Frontal cortex (tissue), 4 donors: ENCODE results near the gene KLHL40. TPM values are rescaled to one million over a fixed set of nuclear protein-coding genes. Genes with fewer than 3 reads are reported as not detected.
A peak's percentile ranks its signal among the peaks of the same experiment; 100 is the strongest.

Experiments
- DNase-seq, 2 donors: peaks; one replicate each; pipeline ENCODE4 v3.0.0; 2012; ENCODE audit warnings: low spot score in 2 of 2
- FAIRE-seq: peaks from 2 replicates; lab custom pipeline; 2012; peaks lifted over from hg19 to GRCh38; lab: Jason Lieb, UNC
- total RNA-seq: library from RNA; depleted of rRNA; stranded (reverse); fragments of >200 nt; gene quantifications from one replicate; pipeline ENCODE4 v1.2.3, GENCODE V29; 2014
- donor health status: control.
- donor health status: control.
- donor health status: control.

KLHL40 gene, protein sequence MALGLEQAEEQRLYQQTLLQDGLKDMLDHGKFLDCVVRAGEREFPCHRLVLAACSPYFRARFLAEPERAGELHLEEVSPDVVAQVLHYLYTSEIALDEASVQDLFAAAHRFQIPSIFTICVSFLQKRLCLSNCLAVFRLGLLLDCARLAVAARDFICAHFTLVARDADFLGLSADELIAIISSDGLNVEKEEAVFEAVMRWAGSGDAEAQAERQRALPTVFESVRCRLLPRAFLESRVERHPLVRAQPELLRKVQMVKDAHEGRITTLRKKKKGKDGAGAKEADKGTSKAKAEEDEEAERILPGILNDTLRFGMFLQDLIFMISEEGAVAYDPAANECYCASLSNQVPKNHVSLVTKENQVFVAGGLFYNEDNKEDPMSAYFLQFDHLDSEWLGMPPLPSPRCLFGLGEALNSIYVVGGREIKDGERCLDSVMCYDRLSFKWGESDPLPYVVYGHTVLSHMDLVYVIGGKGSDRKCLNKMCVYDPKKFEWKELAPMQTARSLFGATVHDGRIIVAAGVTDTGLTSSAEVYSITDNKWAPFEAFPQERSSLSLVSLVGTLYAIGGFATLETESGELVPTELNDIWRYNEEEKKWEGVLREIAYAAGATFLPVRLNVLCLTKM
- total RNA-seq: 0.41 TPM

GRCh38 chr3:42685363-42685881 is at the start of gene KLHL40:
Gene KLHL40, plus strand, starts transcription at chr3:42685537. Its CDS starts 82 bp downstream, at chr3:42685619.
- DNase-seq: no peak
- FAIRE-seq: no peak

DNA sequence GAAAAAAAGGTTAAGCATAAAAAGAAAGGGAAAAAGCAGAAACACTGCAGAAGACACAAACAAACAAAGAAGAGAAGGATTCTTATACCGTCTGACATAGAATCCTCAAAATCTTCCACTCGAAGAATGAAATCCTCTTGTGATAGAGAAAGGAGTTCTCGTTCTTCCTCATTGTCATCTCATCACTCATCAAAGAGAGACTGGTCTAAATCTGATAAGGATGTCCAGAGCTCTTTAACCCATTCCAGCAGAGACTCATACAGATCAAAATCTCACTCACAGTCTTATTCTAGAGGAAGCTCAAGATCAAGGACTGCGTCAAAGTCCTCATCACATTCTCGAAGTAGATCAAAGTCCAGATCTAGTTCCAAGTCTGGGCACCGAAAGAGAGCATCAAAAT is 48.3 kb upstream of the KLHL40 start:
- FAIRE-seq (no peak), DNase-seq (no peak)

GRCh38 chr3:42638339-42638842 is 46.9 kb upstream of the KLHL40 start:
- DNase-seq (no peak), FAIRE-seq (no peak)

DNA sequence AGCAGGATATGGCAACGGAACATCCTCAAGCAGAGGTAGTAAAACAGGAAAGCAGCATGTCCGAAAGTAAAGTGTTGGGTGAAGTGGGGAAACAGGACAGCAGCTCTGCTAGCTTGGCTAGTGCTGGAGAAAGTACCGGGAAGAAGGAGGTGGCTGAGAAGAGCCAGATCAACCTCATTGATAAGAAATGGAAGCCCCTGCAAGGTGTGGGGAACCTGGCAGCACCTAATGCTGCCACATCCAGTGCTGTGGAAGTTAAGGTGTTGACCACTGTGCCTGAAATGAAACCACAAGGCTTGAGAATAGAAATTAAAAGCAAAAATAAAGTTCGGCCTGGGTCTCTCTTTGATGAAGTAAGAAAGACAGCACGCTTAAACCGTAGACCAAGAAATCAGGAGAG is 46.1 kb upstream of the KLHL40 start:
- FAIRE-seq (no peak), DNase-seq (no peak)

DNA sequence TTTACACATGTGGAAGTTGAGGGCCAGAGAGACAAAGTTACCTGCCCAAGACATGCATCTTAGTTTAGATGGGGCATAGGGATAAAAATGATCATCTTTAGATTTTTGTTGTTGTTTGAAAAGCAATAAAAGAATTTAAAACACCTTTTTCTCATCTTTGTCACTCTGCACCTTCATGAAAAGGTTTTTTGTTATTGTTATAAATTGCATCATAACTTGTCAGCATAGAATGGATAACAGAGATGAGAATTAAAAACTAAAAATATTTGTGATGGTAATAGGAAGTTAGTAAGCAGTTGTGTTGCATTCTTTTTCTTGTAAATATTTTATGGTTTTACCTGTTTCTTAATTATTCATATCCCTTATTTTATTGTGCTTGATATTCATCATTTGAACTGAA is 45.2 kb upstream of the KLHL40 start:
- no peak for FAIRE-seq
- no peak for DNase-seq

DNA sequence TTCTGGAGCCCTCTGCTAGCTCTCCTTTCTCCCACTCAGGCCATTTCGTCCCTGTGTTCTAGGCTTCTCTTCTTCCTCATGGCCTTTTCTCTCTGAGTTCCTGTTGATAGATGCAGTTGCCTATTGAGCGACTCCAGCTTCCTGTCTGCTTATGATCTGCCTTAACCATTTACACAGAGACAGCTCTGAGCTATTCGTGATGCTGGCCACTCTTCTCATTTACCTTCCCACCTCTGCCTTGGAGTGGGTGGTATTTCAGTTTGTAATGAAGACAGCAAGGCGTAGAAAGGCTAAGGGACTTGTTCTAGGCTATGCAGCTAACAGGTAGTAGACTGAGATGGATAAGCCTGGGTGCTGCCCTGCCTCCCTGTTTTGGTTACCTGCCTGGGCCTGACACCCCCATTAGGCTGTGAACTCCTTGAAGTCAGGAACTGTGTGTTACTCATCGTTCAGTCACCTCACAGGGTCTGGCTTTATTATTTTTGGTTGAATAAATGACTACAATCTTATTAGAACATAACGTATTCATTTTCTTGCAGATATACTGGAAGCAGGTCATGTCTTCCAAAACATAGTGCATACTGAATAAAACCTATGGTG is 44.5 kb upstream of the KLHL40 start:
- FAIRE-seq (no peak), DNase-seq (no peak)

DNA sequence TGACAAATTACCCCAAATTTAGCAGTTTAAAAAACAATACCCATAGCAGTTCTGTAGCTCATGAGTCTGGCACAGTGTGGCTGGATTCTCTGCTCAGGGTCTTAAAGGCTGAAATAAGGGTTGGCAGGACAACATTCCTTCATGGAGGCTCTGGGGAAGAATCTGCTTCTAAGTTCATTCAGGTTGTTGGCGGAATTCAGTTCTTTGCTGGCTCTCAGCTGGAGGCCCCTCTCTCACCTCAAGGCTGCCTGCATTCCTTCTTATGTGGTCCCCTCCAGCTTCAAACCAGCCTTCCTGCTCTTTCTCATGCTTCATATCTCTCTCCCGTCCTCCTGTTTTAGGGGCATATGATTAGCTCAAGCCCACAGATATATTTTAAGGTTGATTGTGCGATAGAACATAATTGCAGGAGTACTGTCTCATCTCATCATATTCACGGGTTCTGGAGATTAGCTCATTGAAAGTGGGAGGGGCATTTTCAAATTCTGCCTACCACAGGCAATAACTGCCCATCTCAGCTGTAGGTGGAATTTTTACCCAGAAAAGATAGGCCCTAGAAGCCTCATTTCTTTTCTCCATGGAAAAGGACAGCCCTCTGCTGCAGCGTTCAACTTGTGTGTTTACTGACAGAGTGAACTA is 37.4 kb upstream of the KLHL40 start:
- FAIRE-seq (no peak), DNase-seq (no peak)

DNA sequence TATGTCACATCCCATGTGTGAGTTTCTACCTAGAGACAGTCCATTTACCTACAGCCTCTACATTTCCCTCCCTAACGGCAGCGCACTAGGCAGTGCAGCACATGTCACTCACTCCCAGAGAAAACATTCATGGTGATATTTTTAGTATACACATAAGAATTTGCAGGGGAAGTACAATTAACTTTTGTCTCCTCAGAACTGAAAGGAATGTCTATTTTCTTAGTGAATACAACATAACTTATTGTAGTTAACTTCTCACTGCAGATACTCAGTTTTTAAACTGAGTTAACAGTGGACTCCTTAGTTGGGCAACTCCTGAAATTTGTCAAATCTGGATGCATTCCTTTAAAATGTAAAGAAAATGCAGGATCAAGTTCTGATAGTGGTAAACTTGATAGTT is 36.3 kb upstream of the KLHL40 start:
- FAIRE-seq: no peak
- DNase-seq: no peak

GRCh38 chr3:42649783-42650182 is 35.6 kb upstream of the KLHL40 start:
- DNase-seq (no peak), FAIRE-seq (no peak)

- FAIRE-seq (no peak), DNase-seq (no peak)
These were observed 33.9 kb upstream of the KLHL40 start for GRCh38 chr3:42651248-42652091.

GRCh38 chr3:42652251-42652610 is 33.1 kb upstream of the KLHL40 start:
- DNase-seq (no peak), FAIRE-seq (no peak)

- DNase-seq: peak in 1 of 2 donors; percentile 47
- FAIRE-seq: no peak
These were observed 32.6 kb upstream of the KLHL40 start for GRCh38 chr3:42652611-42653302.

DNA sequence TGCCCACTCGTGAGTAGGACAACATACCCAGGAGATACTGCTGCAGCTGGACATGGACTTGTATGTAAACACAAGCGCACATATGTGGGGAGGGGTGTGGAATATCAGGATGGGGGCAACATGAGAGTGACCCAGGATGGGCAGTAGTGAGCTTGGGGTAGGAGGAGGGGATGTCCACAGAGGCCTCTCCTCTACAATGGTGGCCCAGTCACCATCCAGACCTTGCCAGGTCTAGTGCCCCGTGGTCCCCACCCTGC is 32.1 kb upstream of the KLHL40 start:
- peak in 1 of 2 donors; percentile 46 for DNase-seq

GRCh38 chr3:42653560-42654330 is 31.6 kb upstream of the KLHL40 start, which contains the start of gene ZBTB47:
Gene ZBTB47, plus strand, starts transcription at chr3:42653697. Its CDS starts 4,659 bp downstream, at chr3:42658356.
- peak in 1 of 2 donors; percentile 38 for DNase-seq
- no peak for FAIRE-seq

More for the DNA sequence above, 32.1 kb upstream of the KLHL40 start:
- no peak for FAIRE-seq

GRCh38 chr3:42654331-42655201 is 30.8 kb upstream of the KLHL40 start:
- DNase-seq (peak; percentile 88 to 96), FAIRE-seq (no peak)

GRCh38 chr3:42655331-42655888 is 29.9 kb upstream of the KLHL40 start:
- FAIRE-seq: no peak

More at GRCh38 chr3:42655331-42655888, 29.9 kb upstream of the KLHL40 start:
- peak; percentile 47 to 64 for DNase-seq
